Measurements from ENCODE around the gene SF3B5.

DNA sequence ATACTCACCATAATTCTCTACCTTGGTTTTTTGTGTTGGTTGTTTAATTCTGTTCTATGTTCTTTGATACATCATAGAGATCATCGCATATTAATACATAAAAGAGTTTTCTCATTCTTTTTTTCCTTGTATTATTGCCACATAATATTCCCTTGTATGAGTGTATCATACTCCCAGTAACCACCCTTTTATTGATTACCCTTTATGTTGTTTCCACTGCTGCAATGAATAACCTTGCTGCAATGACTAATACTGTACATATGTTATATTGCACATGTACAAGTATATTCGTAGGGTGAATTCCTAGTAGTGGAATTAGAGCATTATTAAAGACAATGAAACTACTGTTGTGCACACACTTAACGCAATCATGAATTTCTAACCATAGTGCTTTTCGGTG is 9.1 kb upstream of the SF3B5 start:
- TF ChIP-seq, protein P1, sequence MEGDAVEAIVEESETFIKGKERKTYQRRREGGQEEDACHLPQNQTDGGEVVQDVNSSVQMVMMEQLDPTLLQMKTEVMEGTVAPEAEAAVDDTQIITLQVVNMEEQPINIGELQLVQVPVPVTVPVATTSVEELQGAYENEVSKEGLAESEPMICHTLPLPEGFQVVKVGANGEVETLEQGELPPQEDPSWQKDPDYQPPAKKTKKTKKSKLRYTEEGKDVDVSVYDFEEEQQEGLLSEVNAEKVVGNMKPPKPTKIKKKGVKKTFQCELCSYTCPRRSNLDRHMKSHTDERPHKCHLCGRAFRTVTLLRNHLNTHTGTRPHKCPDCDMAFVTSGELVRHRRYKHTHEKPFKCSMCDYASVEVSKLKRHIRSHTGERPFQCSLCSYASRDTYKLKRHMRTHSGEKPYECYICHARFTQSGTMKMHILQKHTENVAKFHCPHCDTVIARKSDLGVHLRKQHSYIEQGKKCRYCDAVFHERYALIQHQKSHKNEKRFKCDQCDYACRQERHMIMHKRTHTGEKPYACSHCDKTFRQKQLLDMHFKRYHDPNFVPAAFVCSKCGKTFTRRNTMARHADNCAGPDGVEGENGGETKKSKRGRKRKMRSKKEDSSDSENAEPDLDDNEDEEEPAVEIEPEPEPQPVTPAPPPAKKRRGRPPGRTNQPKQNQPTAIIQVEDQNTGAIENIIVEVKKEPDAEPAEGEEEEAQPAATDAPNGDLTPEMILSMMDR (IDR thresholded peaks at IDR 0.05; ENCODE audit: low read length): no peak
- no peak for TF ChIP-seq EZH2 (IDR thresholded peaks at IDR 0.05; ENCODE audit: borderline replicate concordance, low read length)
